GM18520 (cell line): Measurements from ENCODE around the gene AGBL4.

Source experiments
- ATAC-seq: cut with Tn5 transposase; IDR thresholded peaks from one replicate; pipeline ENCODE4 v1.9.1; 2021; ENCODE audit not compliant: unreplicated experiment

Gene AGBL4

DNA sequence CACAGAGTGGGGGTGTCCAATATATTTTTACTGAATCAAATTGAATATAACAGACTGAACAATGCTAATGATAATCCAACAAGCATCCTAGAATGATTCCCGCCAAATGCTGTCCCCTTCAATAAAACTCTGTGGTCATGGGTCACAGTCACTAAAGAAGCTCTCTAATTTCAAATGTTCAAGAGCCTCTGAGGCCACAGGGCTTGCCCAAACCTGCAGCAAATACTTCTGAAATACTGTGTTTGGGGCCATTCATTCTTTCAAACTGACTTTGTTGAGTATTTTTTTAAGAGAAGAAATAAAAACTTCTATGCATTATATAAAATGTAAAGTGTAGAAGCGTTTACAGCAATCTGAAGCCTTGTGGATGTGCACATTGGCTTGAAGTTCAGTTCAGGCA, 1239.5 kb downstream of the AGBL4 start:
- no peak for ATAC-seq

DNA sequence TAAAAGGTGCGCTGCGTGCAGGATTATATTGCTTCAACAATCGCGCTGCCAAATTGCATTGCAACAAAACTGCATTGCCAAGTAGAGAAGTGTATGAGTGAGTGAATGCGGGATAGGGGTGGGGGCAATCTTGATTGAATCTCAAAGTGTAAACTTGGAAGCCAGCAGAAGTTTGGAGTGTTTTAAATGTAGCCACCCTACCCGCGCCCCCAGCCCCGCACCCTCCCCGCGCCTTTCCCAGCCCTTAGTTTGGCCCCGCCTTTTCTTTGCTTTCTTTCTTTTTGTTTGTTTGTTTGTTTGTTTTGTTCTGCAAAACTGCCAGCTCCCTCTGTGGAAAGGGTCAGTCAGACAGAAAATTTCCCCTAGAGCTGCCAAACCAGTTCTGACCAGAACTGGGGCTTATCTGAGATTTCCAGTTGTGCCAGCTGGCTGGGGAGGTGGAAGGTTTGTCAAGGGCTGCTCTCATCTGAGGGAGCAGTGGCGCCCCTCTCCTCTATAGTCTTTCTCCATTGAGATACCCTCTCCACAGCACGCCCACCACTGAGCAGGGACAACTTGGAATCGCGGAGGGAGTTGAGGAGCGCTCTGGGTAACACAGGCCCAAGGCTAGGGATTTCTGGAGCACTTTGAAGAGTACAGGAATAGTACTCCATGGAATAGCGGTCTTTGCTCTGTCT, 1246.4 kb downstream of the AGBL4 start:
- no peak for ATAC-seq

DNA sequence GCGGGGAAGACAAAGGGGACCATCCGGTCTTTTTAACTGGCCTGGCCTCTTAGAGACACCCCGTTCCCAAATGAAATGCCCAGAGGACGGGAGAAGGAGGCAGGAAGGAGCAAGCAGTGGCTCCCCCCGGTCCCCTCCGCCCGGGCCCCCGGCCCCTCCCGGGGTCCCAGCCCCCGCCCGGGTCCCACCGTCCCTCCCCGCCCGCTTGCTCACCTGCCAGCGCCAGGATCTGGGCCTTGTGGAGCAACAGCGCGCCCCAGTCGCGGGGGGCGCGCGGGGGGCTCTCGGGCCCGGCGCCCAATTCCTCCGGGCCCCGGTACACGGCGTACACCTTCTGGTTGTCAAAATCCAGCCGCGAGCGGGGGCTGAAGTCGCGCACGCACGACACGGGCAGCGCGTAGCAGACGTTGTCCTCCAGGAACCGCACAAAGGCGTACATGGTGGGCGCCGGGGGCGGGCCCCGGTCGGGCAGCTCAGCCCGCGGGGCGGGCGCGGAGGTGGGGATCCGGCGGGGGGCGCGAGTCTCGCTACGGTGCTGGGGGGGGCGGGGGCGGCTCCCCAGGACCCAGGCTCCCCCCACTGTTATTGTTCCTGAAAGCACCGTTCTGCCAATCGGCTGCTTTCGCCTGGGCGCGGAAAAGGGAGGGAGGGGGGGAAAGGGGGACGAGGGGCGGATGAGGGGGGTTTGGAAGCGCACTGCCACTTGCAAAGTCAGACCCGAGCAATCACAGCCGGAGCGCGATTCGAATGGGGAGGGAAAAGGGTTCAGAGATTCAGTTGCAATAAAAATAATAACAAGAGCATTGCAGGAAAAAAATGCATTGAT, 1247.1 kb downstream of the AGBL4 start, which contains the start of gene BEND5:
Gene BEND5 (minus strand): TSS at position 499 of the 826 bp plus-strand sequence. CDS start 60 bp downstream, at position 439.
- ATAC-seq = no peak

DNA sequence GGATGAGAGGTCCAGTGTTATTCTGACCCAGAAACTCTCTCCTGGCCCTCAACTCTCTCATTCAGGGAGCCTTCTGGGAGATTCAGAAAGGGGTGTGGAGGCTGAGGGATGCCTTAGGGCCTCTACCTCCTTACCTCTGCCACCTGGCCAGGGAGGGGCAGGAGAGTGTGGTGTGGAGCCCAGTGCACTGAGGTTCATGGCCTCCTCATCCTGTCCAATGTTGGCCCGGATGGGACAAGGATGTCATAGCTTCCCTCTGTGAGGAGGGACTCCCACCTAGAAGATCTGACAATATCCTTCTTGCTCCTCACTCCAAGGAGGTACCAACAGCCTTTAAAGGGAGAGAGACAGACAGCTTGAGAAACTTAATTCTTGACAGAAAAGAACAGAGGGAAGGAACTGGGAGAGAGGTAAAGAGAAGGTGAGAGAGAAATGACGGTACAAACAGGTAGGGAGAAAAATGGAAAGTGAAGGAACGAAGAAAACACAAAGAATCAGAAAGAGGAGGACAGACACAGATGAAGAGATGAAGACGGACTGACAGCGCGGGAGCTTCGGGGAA, 1247.8 kb downstream of the AGBL4 start:
- ATAC-seq = no peak

DNA sequence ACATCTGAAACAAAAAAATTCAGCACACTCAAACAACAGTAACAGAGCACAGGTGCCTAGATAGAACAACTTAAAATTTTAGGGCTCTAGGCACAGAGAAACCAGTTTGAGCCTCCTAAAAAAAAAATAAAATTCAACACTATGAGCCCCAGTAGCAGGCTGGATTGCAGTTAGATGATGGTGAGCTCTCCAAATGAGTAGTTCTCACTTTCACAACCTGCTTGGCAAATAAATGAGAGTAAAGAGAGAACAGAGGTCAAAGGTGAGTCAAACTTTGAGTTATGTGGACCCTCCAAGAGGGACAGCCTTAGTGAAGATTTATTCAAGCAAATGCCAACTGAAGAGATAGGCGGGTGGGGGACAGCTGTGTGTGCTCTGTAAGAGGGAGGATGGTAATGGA, 1250.6 kb downstream of the AGBL4 start:
- ATAC-seq = no peak

DNA sequence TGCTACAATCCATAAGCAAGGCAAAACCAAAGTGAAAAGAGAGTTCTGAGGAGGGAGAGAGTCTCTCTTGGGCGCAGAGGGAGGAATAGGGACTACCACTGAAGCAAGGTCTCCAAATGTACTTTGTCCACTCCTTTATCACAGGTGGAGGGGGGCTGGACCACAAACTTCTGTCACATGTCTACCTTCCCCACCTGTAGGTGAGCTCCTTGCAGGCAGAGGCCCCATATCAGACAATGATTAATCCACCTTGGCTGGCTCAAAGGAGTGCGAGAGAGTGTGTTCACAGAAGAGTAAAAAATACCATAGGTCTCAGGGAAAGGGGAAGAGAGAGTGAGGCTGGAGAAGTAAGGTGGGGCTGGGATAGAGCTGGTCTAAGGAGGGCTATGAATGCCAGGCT, 1251.5 kb downstream of the AGBL4 start:
- ATAC-seq = no peak

DNA sequence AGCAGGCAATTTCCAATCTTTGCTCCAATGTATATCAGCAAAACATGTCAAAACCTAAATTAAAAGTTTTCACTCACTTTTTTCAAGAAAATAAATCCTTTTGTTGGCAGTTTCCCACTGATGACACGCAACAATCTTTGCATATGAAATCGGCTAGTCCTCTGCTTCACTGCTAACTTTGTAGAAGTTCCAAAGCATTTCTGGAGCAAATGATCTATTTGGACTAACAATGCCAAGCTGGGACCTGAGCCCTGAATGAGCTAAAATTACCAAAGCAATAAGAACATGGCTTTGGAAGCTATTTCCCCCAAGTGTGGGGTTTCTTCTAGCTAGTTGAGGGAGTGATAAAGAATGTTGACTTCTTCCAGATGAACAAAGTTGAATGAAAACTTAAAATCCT, 1252.2 kb downstream of the AGBL4 start:
- ATAC-seq = no peak

DNA sequence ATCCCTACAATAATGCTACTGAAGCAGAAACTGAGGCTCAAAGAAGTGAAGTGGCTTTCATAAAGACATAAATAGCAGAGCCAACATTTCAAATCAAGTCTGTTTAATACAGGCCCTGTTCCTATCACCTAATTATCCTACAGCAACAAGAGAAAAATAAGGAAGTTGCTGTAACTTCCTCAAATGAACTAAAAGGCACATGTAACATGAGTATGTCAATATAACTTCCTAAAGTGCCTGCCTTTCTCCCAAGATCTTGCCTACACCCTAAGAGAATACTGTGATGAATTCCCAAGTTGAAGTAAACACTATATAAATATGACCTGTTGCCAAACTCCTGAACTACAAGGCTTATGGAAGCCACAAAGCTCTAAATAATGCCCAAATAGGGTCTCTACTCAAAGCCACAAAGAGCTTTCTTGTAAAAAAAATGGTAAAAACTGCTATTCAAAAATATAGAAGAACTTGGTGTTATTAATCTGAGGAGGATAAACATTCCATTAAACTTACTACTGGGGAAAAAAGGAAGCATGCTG, 1255.7 kb downstream of the AGBL4 start:
- no peak for ATAC-seq

DNA sequence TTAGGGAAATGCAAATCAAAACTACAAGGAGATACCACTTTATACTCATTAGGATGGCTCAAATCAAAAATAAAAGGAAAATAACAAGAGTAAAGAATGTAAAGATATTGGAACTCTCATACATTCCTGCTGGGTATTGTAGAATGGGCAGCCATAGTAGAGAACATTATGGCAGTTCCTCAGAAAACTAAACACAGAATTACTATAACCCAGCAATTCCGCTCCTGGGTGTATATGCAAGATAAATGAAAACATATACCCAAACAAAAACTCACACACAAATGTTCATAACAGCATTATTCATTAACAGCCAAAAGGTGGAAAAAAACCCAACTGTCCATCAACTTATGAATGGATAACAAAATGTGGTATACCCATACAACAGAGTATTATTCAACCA, 1258.4 kb downstream of the AGBL4 start:
- no peak for ATAC-seq

DNA sequence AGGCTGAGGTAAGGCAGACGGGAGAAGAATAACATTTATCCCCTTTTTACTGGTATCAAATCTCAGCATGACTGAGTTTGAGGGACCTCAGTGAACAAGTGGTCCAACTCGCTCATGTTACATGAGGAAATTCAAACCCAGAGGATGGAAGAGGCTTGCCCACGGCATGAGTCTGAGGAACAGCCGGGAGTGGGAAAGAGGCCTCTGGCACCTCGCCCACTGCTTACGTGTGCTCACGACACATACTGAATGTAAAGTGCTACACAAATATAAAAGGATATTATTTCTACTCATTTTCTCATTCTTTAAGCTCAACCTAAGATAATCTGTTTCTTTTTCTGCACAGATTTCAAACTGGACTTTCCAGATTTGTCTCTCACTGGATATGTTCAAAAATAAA, 1261.8 kb downstream of the AGBL4 start:
- no peak for ATAC-seq

DNA sequence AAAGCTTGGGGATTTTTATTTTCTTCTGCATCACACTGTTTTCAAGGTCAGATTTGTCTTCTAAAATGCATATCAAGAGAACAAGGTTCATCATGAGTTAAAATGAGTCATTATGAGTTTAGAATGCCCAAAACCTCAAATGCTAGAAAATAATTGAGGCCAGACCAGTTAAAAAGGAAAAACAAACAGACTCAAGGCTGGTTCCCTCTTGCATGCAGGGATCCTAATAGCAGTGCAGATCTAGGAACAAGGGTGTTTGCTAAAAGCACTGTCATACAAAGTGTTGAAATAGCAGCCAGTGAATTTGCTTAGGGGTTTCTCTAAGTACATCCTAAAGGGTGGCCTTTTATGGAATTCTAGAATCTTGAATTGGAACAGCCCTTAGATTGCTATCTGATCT, 1262.3 kb downstream of the AGBL4 start:
- ATAC-seq = no peak

DNA sequence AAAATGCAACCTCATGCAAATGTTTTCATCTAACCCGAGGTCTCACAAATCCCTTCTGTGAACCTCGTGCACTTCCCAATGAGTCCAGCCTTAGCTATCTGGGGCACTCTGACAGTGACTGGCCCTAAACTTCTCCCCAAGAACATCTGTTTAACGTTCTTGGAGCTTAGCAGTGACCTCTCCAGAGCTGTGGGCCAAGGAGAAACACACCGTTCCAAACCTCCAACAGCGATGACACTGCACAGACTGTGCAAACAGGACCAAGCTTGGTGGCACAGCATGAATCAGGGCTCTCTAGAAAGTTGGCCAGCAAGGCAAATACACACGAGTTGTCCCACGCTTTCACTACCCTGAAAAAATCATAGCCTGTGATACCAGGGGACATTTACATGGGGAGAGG, 1262.9 kb downstream of the AGBL4 start:
- no peak for ATAC-seq

DNA sequence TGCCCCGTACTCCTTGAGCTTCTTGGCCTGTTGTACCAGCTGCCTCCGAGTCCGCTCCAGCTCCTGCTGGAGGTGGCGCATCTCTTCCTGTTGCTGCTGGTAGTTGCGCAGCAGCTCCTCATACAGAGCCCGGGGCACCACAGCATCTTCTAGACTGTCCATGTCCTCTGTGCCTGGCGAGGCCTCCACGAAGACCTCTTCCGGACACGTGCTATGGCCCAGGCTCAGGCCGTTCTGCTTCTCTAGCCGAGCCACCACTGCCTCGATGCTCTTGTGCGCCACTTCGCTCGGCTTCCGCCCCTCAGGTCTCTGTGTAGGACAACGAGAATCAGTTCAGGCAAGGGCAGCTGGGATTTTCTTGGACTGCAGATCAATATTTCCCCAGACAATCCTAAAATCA, 1264.8 kb downstream of the AGBL4 start:
- no peak for ATAC-seq

DNA sequence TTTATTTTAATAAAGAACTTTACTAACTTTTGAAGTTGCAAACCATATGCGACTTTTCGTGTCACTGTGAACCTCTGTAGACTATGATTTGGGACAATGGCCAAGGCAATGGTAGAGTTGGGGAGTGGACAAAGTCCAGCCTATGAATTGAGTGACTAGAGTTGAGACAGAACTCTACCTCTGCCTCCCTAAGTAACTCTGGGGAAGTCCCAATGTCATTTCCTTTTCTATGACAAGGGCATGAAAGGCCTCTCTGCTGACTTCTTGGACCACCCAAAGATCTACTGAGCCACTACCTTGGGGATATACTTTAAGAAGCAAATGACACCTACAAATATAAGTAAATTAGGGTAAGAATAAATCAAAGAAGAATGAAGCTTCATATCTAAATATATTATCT, 1266.4 kb downstream of the AGBL4 start:
- no peak for ATAC-seq

DNA sequence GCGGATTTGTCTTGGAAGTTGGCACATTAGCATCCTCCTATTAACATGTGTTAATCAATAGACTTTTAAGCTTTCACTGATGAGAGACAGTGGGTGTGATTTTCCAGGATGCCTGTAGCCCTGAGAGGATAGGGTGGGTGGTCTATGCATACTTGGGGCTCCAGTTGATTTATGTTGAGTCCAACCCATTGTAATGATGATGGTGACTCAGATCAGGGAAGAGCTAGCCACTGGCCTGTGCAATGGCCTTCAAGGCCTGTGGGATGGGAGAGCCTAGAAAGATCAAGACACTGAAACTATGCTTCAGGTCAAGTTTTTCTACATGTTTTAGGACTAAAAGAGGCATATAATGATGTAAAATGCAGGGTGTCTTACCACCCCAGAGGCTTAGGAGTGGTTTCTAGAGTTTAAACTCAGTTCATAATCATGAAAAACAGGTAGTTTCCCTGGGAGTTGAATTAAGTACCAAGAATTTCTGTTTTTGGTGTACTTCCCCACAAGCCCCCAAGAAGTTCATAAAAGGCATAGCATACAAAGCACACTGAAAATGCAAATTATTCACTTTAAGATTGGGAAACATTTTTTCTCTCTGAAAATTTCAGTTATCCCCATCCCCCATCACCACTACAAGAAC, 1267.0 kb downstream of the AGBL4 start:
- ATAC-seq = no peak

DNA sequence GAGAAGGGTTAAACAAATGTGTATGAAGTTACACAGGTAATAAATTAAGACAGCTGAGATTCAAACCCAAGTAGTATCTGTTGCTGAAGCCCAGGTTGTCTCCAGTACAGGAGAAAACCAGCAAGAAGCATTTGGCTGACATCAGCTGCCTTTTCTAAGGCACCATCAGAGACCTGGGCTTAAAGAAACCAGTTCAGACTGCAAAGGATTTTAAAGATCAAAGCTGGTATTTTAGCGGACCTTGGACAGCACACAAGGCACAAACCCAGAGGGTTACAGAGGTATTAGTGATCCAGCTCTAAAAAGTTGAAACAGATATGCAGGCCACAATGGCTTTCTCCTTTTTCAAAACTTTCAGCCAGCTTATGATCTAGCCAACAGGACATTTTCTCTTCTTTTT, 1270.5 kb downstream of the AGBL4 start:
- no peak for ATAC-seq

DNA sequence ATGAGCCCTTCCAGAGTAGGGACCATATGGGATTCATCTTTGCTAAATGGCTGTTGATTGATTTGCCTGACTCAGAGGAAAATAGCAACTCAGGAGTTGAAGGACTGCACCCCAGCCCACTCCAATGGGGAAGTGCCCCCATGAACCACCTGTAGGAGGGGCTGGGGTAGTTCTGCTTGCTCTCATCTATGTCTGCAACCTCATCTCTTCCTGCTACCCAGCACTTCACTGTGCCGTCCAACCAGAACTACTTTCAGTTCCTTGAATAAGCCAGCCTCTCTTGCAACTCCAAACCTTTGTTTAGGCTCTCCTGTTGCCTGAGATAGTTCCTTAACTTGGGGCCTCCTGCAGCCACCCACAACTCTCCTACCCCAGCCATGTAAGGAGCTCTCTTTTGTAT, 1273.6 kb downstream of the AGBL4 start:
- no peak for ATAC-seq

DNA sequence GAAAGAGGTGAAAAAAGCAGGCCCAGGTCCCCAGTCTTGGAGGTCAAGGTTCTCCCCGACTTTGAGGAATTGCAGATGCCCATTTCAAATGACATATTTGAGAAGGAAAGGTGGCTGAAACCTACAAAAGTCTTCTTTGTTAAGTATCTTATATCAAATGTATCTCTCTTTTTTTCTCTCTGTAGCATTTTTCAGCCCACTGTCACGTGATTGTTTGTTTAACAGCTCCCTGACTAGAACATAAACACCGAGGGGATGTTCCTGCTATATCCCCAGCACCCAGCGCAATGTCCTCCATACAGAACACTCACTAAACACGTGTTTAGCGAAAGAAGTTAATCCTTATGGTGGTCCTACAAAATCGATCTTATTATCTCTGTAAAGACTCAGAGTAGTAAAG, 1274.7 kb downstream of the AGBL4 start:
- ATAC-seq = no peak

DNA sequence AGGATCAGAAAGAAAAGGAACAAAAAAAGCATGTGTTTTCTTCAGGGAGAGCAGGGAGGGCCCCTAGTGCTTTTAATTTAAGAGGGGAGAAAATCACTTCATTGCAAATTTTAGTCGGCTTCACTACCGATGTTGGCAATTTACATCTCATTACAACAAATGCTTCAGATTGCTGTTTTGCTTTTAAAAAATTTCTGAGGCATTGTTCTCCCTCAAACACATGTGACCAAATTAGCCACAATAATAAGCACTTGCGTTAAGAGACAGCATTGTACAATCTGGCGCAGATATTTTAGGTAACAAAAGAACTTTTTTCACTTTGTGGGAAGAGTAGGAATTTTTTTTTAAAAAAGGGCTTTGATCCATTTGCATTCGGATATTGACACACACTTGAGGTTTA, 1276.8 kb downstream of the AGBL4 start:
- ATAC-seq = no peak

DNA sequence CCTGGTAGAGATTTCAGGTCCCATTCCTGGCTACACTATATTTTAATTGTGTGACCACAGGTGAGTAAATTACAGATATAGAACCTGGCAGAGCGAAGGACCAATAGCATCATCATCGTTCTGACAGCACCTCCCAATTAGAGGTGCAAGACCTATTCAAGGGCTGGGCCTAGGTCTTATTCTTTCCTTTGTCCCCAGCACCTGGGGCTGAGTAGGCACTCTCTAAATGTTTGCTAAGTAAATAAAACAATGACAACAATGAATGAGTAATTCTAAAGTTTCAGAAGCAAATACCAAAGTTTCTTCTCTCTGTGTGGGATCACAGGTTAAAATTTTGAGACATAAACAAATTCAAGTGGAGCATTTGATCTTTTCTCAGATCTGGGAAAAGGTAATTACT, 1279.7 kb downstream of the AGBL4 start:
- no peak for ATAC-seq

DNA sequence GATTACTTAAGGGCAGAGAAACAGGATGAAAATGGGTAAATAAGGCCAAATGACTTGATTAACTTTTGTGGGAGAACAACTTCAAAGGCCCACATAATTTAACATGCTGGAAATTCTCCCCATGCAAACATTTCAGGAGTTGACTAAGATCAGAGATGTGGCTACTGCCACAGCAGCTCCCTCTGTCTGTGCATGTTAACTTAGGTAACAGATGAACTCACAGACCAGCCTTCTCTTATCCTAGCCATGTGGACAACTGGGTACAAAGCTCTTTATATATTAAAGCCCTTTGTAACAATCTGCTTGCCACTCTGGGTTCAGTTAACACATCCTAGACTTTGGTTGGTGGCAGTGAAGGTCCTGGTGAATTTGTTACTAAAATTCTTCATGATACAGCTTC, 1280.3 kb downstream of the AGBL4 start:
- ATAC-seq = no peak

DNA sequence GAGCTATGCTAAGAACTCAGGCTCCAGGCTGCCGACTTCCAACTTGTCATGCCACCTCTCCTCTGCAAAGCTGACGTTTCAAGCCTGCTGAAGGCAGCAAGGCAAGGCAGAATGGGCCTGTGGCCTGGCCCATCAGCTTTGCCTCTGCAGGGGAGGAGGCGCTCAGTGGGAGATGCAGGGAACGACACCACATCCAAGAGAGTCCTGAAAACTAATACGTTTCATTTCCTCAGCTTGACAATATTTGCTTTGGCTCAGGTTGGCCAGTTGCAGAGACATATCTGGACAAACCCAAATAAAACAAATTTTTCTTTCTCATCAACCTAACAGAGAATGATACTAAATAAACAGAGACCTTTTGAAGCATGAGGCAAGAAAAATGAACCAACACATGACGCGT, 1282.4 kb downstream of the AGBL4 start:
- no peak for ATAC-seq
